Ecto neural progenitor cell (in vitro differentiated cells): ENCODE results near the gene VAX1.
"Not testable (repeated sequence)": the region's sequence is repeated elsewhere in the genome, so short reads cannot be mapped to it uniquely, and the experiment has no call there.

Experiments
- DNase-seq: peaks from one replicate; pipeline ENCODE4 v3.0.0-alpha.2; 2018; ENCODE audit warnings: low spot score

Gene VAX1

DNA sequence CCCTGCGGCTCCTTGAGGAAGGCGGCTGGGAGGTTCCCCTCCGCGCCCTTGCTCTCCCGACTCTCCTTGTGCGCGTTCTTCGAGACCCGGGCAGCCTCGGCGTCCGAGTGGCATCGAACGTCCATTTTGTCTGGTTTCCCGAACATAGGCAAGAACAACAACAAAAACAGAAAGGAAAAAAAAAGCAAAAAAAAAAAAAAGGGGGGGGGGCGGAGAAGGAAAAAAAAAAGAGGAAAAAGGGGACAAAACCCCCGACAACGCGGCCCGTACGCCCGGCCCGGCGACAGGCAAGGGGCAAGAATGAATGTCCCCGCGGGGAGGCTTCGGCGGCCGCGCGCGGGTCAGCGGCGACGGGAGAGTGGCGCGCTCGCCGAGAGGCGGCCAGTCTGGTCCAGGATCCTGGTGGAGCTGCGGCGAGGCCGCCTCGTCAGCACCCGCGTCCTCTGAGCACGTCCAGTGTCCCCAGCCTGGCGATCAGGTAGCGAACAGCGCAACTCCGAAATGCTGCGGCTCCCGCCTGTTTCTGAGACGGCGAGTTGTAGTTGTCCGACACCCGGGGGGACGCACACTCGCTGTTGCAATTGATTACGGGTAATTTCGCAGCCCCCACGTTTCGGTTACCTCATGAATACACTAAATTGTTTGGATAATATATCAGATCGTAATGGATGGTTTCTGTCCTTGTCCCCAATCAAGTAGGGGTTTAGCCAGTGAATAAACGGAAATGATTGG, at the start of gene VAX1:
Gene VAX1, minus strand, starts transcription at position 360 of the 732 bp plus-strand sequence. Its CDS starts 214 bp downstream, at position 146.
- peak; percentile 62 for DNase-seq

DNA sequence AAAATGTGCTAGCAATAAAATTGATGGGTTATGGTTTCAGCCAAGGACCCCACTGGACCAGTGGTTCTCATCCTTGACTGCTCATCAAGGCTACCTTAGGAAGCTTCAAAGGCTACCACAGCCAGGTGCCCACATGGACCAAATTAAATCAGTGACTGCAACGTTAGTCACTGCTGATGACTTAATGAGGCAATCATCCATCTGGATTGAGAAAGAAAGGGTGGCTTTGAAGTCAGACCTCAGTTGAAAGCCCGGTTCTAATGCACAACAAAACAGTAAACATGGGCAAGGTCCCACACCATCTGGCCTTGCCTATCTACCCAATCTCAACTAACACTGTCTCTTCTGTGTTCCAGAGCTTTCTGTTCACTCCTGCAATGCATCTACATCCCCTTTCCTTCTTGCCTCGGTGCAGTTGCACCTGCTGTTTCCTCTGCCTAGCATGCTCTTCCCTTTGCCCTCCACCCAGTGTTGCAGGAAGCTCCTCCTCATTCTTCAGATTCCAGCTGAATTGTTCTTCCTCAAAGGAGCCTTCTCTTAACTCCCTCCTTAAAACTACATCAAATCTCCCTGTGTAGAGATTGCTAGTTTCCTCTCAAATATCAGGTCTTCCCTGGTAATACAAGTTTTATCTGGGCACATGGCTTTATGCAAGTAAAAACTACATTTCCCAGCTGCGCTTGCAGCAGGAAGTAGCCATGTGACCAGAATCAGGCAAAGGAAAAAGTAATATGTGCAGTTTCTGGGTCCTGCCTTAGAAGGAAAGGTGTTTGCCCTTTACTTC, 49.0 kb upstream of the VAX1 start:
- DNase-seq = no peak

DNA sequence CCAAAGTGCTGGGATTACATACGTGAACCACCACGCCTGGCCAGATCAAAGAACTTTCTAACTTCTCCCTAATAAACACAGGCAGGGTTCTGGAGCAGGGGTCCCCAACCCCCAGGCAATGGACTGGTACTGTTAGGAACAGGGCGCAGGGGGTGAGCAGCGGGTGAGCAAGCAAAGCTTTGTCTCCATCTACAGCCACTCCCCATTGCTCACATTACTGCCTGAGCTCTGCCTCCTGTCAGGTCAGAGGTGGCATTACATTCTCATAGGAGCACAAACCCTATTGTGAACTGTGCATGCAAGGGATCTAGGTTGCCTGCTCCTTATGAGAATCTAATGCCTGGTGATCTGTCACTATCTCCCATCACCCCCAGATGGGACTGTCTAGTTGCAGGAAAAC, 47.7 kb upstream of the VAX1 start:
- DNase-seq = not testable (repeated sequence)

DNA sequence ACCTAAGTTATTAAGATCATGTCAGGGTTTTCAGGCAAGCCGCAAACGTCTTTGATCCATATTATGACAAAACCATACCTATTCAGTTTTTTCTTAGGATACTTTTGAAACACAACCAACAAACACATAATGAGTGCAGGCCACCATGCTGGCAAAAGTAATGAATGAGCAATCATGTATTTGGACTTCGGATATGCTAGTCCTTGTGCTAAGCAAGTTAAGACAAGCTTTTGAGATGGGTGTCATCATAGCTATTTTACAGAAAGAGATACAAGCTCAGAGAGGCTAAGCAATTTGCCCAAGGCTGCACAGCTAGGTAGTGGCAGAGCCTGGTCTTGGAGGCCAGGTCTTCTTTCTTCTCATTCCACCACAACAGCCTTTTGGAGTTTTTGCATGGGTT, 46.8 kb upstream of the VAX1 start:
- DNase-seq = no peak

GRCh38 chr10:117184296-117184695, 46.2 kb upstream of the VAX1 start:
- DNase-seq = no peak

- no peak for DNase-seq
Observed at GRCh38 chr10:117178190-117178589, 40.1 kb upstream of the VAX1 start.

DNA sequence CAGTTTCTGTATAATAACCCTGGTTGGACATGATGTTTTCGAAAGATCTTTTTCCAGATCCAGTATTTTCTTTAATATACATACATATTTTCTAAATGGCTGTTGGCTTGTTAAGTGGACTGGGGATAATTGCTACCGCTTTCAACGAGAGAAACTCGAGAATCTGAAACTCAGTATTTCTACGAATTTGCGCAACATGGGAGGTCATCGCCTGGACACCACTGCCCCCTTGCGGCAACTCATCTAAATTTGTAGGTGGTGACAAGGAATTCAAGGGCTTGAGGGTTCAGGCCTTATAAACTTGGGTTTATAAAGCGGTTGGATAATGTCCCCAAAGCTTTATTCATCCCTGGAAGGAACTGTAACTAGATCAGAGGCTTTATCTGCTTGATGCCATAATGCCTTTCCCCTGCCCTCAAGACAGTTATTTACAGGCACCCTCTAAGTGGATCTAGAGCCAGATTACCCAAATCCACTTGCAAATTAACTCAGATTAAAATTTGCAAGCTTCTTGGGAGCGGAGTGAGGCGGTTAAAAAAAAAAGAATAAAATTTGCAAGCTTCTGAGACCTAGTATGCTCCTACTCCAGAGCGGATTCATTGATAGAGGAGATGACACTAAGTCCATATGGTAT, 37.9 kb upstream of the VAX1 start:
- DNase-seq = peak; percentile 81

GRCh38 chr10:117175215-117175900, 37.3 kb upstream of the VAX1 start:
- DNase-seq = peak; percentile 71

- peak; percentile 90 for DNase-seq
Observed at GRCh38 chr10:117174439-117175214, 36.6 kb upstream of the VAX1 start.

GRCh38 chr10:117170244-117170643, 32.2 kb upstream of the VAX1 start:
- DNase-seq = no peak

- no peak for DNase-seq
Observed at GRCh38 chr10:117169480-117169879, 31.4 kb upstream of the VAX1 start.

GRCh38 chr10:117168729-117169128, 30.7 kb upstream of the VAX1 start:
- peak; percentile 57 for DNase-seq

- DNase-seq = peak; percentile 89
Observed at GRCh38 chr10:117167789-117168674, 30.0 kb upstream of the VAX1 start.

GRCh38 chr10:117167346-117167788, 29.3 kb upstream of the VAX1 start:
- peak; percentile 52 for DNase-seq

DNA sequence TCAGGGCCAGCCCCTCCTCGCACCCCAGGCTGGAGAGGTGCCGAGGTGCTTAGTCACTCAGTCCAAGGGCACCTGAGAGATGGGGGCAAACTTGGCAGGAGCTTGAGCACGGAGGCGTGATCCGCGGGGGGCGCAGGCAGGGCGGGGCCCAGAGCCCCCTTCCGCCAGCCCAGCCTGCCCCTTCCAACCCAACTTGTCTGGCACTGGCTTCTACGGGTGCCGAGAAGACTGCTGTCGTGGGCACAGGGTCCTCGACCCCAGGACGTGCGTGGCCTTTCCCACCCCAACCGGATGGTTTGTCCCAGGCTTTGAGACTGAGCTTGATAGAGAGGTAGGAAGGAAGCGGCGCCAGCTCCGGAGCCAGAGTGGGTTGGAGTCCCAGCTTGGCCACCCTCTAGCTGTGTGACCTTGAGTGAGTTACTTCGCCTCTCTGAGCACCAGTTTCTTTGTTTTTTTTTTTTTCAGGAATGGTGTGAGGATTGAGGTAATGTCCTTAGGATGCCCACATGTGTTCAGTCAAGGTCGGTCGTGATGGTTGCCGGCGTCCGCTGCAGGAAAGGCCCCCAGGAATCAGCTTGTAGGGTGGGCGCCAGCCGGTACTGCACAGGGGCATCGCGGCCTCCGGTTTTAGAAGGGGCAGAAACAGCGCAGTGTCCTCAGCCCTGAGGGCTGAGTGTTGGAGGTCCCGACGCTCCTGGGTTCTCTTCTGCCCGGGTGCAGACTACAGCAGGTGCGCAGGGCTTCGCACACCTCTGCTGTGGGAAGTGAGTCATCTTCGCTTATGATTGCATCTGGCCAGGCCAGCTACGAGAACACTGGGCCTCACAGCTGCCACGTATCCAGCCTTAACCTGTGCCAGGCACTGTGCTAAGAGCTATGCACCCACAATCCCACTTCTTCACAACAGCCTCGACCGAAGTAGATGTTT, 28.6 kb upstream of the VAX1 start:
- no peak for DNase-seq

DNA sequence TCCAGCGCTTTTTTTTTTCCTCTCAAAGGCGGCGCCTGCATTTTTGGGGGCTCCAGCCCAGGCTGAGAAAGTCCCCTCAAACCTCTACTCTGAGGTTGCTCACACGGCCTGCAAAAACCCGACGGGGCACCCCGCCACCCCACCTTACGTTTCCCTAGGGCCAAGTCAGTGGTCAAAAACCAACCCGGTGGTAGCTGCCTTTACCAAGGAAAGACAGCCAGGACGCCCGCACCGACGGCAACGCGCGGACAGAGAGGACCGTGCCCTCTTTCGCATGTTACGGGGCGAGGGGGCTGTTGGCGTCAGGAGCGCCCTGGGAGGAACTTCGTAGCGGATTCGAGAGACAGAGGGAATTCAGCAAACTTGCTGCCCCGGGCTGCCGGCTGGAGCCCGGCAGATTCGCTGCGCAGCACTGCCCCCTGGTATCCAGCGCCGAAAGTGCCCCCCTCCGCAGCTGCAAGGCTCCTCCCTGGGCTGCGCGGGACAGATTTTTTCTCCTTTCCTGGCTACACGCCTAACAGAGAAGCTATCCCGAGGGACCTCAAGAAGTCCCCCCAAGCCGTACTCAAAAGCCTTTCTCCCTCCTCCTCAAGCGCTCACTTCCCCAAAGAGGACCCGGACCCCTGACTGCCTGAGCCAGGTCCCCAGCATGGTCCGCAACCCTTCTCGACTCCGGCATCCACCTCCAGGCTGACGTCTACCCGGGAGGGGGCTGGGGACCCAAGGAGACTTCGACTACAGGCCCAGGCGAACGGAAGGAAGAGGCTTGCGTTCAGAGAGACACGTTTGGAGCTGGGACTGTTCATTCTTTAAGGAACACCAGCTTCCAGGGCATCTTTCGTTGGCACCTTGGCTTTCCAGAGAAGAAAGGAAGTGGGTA, 27.7 kb upstream of the VAX1 start:
- DNase-seq = peak; percentile 88

- peak; percentile 54 for DNase-seq
Observed at GRCh38 chr10:117164592-117165537, 26.8 kb upstream of the VAX1 start.
